HCT116 (cell line): Measurements from ENCODE around the gene SLC35E2B. TPM values are rescaled to one million over a fixed set of nuclear protein-coding genes. Genes with fewer than 3 reads are reported as not detected.

Experiments
- ATAC-seq: fragments of 200-7000 bp; cut with Tn5 transposase; 2 replicates; pipeline ENCODE4 v1.9.1; 2020; ENCODE audit warnings: mild to moderate bottlenecking, moderate library complexity
- BruUV-seq: library from RNA; stranded (reverse); fragments of 400-500 nt; replicated peaks from 2 replicates; lab custom pipeline; 2021; lab: Mats Ljungman, UMichigan
- CTCF ChIA-PET: fragments of 300-600 bp; sonication (Branson Sonifier 250); formaldehyde crosslinking; loops from one replicate; lab custom pipeline; 2021; ENCODE audit warnings: antibody characterized with exemption; lab: Charles Lee
- POLR2A ChIA-PET: fragments of 300-600, 350-600 bp; sonication (Branson Sonifier 250); formaldehyde crosslinking; loops from one replicate; lab custom pipeline; 2021; ENCODE audit warnings: antibody characterized with exemption; lab: Charles Lee
- RAD21 ChIA-PET, 2 experiments: fragments of 300-600 bp; sonication (Branson Sonifier 250); formaldehyde crosslinking; loops; one replicate each; lab custom pipeline; 2023; ENCODE audit warnings: low total read pairs in 2 of 2; ENCODE audit not compliant: uncharacterized antibody in 2 of 2, unreplicated experiment in 2 of 2, low non-redundant PET in 1 of 2; lab: Charles Lee
- DNase-seq: peaks from one replicate; pipeline ENCODE4 v3.0.0-alpha.2; 2010; ENCODE audit warnings: low read depth, low spot score
- H2AFZ ChIP-seq: fragments of 200-600 bp; shearing (Covaris generic), sonication (generic); 2 replicates; pipeline ENCODE4 v1.6.1; 2017; ENCODE audit warnings: low read depth, mixed run types, mixed read lengths, antibody characterized with exemption, low read length; ENCODE audit not compliant: poor library complexity, severe bottlenecking
- H3K27ac ChIP-seq: 2 replicates; pipeline ENCODE4 v1.5.1; 2012; ENCODE audit warnings: low read depth, low read length
- H3K27me3 ChIP-seq: fragments of 200-600 bp; sonication (generic); 2 replicates; pipeline ENCODE4 v1.6.1; 2016; ENCODE audit warnings: mixed run types, low read length, mixed read lengths; ENCODE audit not compliant: insufficient read depth
- H3K36me3 ChIP-seq, 2 experiments: fragments of 200-500 bp in 1 of 2; fragments of 200-600 bp in 1 of 2; sonication (Bioruptor generic) in 1 of 2; sonication (generic) in 1 of 2; 2 replicates each; pipeline versions ENCODE4 v1.5.1 to v1.6.1; 2014 to 2016; ENCODE audit warnings: low read length in 2 of 2, inconsistent platforms in 1 of 2, mixed read lengths in 1 of 2, mixed run types in 1 of 2; ENCODE audit not compliant: insufficient read depth in 2 of 2, control insufficient read depth in 1 of 2
- H3K4me1 ChIP-seq, 2 experiments: fragments of 200-600 bp in 1 of 2; sonication (generic) in 1 of 2; 2 replicates each; pipeline versions ENCODE4 v1.5.1 to v1.6.1; 2012 to 2017; ENCODE audit warnings: low read length in 2 of 2, inconsistent platforms in 1 of 2, mild to moderate bottlenecking in 1 of 2, mixed read lengths in 1 of 2, mixed run types in 1 of 2, moderate library complexity in 1 of 2; ENCODE audit not compliant: insufficient read depth in 2 of 2, control insufficient read depth in 1 of 2
- H3K4me2 ChIP-seq: fragments of 200-600 bp; sonication (generic); 2 replicates; pipeline ENCODE4 v1.6.1; 2017; ENCODE audit warnings: mixed run types, low read length, mixed read lengths
- H3K4me3 ChIP-seq, 2 experiments: fragments of 200-600 bp in 1 of 2; sonication (generic) in 1 of 2; replicated peaks in 1 of 2; 2 replicates each; pipeline ENCODE4 v1.5.1; 2011 to 2016; ENCODE audit warnings: low read length in 2 of 2, control low read depth in 1 of 2, low read depth in 1 of 2, mild to moderate bottlenecking in 1 of 2, mixed read lengths in 1 of 2, mixed run types in 1 of 2
- H3K79me2 ChIP-seq: fragments of 200-600 bp; sonication (generic); 2 replicates; pipeline ENCODE4 v1.6.1; 2017; ENCODE audit warnings: mild to moderate bottlenecking, mixed run types, low read length, moderate library complexity, mixed read lengths; ENCODE audit not compliant: insufficient read depth
- H3K9ac ChIP-seq: fragments of 200-600 bp; sonication (generic); 2 replicates; pipeline ENCODE4 v1.6.1; 2016; ENCODE audit warnings: low read length, mixed read lengths
- H3K9me2 ChIP-seq: fragments of 200-600 bp; sonication (generic), shearing (Covaris generic); 2 replicates; pipeline ENCODE4 v1.6.1; 2017; ENCODE audit warnings: mixed run types, mild to moderate bottlenecking, moderate library complexity; ENCODE audit not compliant: insufficient read depth
- H3K9me3 ChIP-seq, 2 experiments: fragments of 200-500 bp in 1 of 2; fragments of 200-600 bp in 1 of 2; sonication (Bioruptor generic) in 1 of 2; sonication (generic) in 1 of 2; 2 replicates each; pipeline ENCODE4 v1.6.1; 2014 to 2017; ENCODE audit warnings: low read length in 2 of 2, mixed read lengths in 2 of 2, inconsistent platforms in 1 of 2, low read depth in 1 of 2, mild to moderate bottlenecking in 1 of 2, mixed run types in 1 of 2, moderate library complexity in 1 of 2; ENCODE audit not compliant: control insufficient read depth in 1 of 2, insufficient read depth in 1 of 2
- H4K20me1 ChIP-seq: fragments of 200-600 bp; sonication (generic), shearing (Covaris generic); 2 replicates; pipeline ENCODE4 v1.6.1; 2017; ENCODE audit warnings: mixed run types, mild to moderate bottlenecking, moderate library complexity; ENCODE audit not compliant: insufficient read depth
- CEBPB ChIP-seq: IDR thresholded peaks from 2 replicates; pipeline ENCODE4 v1.6.1; 2012; ENCODE audit warnings: low read depth
- ELF1 ChIP-seq: IDR thresholded peaks from 2 replicates; pipeline ENCODE4 v1.6.1; 2012; ENCODE audit warnings: low read depth, borderline replicate concordance
- POLR2A ChIP-seq: IDR thresholded peaks from 2 replicates; pipeline ENCODE4 v1.7.0; 2011; ENCODE audit warnings: borderline replicate concordance; ENCODE audit not compliant: insufficient read depth, insufficient read length; ENCODE audit errors: extremely low read depth
- SP1 ChIP-seq: IDR thresholded peaks from 2 replicates; pipeline ENCODE4 v1.6.1; 2012; ENCODE audit warnings: low read depth
- SRF ChIP-seq: IDR thresholded peaks from 2 replicates; pipeline ENCODE4 v1.6.1; 2012; ENCODE audit warnings: low read depth
- ZNF274 ChIP-seq: fragments of 200-500 bp; sonication (Bioruptor generic); IDR thresholded peaks from 2 replicates; pipeline ENCODE4 v1.6.1; 2014; ENCODE audit warnings: mild to moderate bottlenecking, low read depth, low read length, inconsistent platforms
- intact Hi-C: fragments of 100-400 bp; cut with micrococcal nuclease; formaldehyde crosslinking; loops from 2 replicates; pipeline ENCODE4 v1.10.0; 2022
- total RNA-seq: library from RNA; stranded (reverse); gene quantifications from one replicate; pipeline ENCODE4 v1.2.1, GENCODE V29; 2021; ENCODE audit not compliant: unreplicated experiment
- TF ChIP-seq, protein P1 (sequence below): IDR thresholded peaks from 2 replicates; pipeline ENCODE4 v1.6.1; 2011; ENCODE audit warnings: mild to moderate bottlenecking, low read length, moderate library complexity; ENCODE audit not compliant: insufficient replicate concordance; ENCODE audit errors: extremely low read depth

SLC35E2B gene
- total RNA-seq, 1 experiment from 2014 or later = 30.3 TPM

DNA sequence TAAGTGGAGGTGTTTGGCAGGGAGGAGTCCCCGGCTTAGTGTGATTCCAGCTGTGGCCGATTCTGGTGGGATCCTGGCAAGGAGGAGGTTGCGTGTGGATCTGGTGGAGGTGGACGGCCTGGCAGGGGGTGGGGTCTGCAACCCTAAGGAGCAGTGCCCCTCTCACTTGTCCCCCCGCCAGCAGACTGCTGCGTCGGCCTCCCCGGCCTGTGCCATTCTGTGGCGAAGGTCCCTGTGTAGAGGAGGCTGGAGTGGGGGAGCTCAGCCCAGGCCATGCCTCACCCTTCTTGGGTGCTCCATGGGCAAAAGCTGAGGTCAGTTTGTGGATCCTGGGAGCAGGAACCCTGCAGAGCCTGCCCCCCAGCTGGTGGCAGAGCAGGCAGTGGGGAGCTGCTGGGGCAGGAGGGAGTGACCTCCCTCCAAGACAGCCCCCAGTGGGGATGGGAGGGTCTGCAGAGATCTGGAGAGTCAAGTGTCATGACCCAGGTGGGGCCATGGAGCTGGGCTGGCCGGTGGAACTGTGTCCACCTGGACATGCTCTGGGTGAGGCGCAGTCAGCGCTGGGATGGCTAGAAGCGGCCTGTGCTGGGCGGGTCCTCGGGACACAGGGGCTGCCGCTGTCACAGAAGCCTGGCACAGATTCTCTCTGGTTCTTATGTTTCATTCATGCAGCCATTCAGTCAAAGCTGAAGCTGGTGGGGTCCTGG, 72.0 kb downstream of the SLC35E2B start:
- intact Hi-C loops = no loop called here
- no peaks in the 10 kb centered on the region; the same call in 1 of the 2 replicates for H3K79me2 ChIP-seq
- H3K9me2 ChIP-seq = no peaks in the 10 kb centered on the region
- no peak overlapping the region for H3K4me3 ChIP-seq
- RAD21 ChIA-PET = no interaction called here
- no peak for TF ChIP-seq SRF
- no peak for TF ChIP-seq ELF1
- TF ChIP-seq SP1 = no peak
- no peak for TF ChIP-seq ZNF274
- no peak for TF ChIP-seq CEBPB
- TF ChIP-seq POLR2A = no peak
- TF ChIP-seq, protein P1, sequence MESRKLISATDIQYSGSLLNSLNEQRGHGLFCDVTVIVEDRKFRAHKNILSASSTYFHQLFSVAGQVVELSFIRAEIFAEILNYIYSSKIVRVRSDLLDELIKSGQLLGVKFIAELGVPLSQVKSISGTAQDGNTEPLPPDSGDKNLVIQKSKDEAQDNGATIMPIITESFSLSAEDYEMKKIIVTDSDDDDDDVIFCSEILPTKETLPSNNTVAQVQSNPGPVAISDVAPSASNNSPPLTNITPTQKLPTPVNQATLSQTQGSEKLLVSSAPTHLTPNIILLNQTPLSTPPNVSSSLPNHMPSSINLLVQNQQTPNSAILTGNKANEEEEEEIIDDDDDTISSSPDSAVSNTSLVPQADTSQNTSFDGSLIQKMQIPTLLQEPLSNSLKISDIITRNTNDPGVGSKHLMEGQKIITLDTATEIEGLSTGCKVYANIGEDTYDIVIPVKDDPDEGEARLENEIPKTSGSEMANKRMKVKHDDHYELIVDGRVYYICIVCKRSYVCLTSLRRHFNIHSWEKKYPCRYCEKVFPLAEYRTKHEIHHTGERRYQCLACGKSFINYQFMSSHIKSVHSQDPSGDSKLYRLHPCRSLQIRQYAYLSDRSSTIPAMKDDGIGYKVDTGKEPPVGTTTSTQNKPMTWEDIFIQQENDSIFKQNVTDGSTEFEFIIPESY = no peak
- no peak overlapping the region for H3K27ac ChIP-seq
- H3K36me3 ChIP-seq = peaks cover 0 to 3% of the 10 kb centered on the region in 2 experiments; a peak in 1 of 4 replicates
- H3K9me3 ChIP-seq = no peaks in the 10 kb centered on the region
- POLR2A ChIA-PET = no interaction called here
- H3K27me3 ChIP-seq = no peaks in the 10 kb centered on the region
- DNase-seq (no peak), ATAC-seq (no peak)
- H3K9ac ChIP-seq = no peak overlapping the region
- no TSS peak for BruUV-seq
- CTCF ChIA-PET = interaction anchor here (2.1 kb wide), 1 partner anchor 8 kb away, joined by 5 read pairs; no protein-coding TSS in a partner anchor
- H3K4me1 ChIP-seq = peaks cover 7 to 20% of the 10 kb centered on the region in 2 experiments; a peak in 2 of 4 replicates
- H3K4me2 ChIP-seq = no peak overlapping the region
- no peak overlapping the region for H2AFZ ChIP-seq
- no peaks in the 10 kb centered on the region for H4K20me1 ChIP-seq
